Epithelial cell of proximal tubule (primary cell): ENCODE results near the gene VPS26B. TPM values are rescaled to one million over a fixed set of nuclear protein-coding genes. Genes with fewer than 3 reads are reported as not detected.
"Not testable (repeated sequence)": the region's sequence is repeated elsewhere in the genome, so short reads cannot be mapped to it uniquely, and the experiment has no call there.

Source experiments
- DNase-seq: peaks from one replicate; pipeline ENCODE4 v3.0.0-alpha.2; 2011; ENCODE audit warnings: low read depth
- H3K4me3 ChIP-seq: 2 replicates; pipeline ENCODE4 v1.5.1; 2011; ENCODE audit warnings: low read depth, mild to moderate bottlenecking, low read length
- CTCF ChIP-seq: conservative IDR thresholded peaks from 2 replicates; pipeline ENCODE4 v1.5.1; 2012; ENCODE audit warnings: low read depth, mild to moderate bottlenecking, low read length
- total RNA-seq: library from RNA; depleted of rRNA; stranded (reverse); fragments of >200 nt; gene quantifications from 2 replicates; pipeline ENCODE4 v1.2.3, GENCODE V29; 2015

Gene VPS26B
- total RNA-seq, 1 donor from 2014 or later = 17.8 TPM

GRCh38 chr11:134250246-134250645 is 25.8 kb downstream of the VPS26B start:
- no peak overlapping the region for H3K4me3 ChIP-seq
- no peak for DNase-seq
- no peak for TF ChIP-seq CTCF

- no peak overlapping the region for H3K4me3 ChIP-seq
- TF ChIP-seq CTCF = no peak
- no peak for DNase-seq
These were observed 26.2 kb downstream of the VPS26B start for GRCh38 chr11:134250675-134251074.

- H3K4me3 ChIP-seq = peak overlapping the region; percentile 95
- DNase-seq = no peak
- TF ChIP-seq CTCF = no peak
These were observed 28.1 kb downstream of the VPS26B start for GRCh38 chr11:134252346-134253187.

GRCh38 chr11:134253188-134253993 is 28.9 kb downstream of the VPS26B start, which contains the start of the genes ACAD8 and THYN1:
TSS of gene ACAD8 (plus strand) at chr11:134253568. CDS start at chr11:134253601, 33 bp downstream.
TSS of gene THYN1 (minus strand) at chr11:134253352. CDS start at chr11:134252882, 470 bp downstream.
- H3K4me3 ChIP-seq = peak within 1 kb of the TSS; percentile 95
- TF ChIP-seq CTCF = no peak
- DNase-seq = peak; percentile 57

GRCh38 chr11:134254433-134255183 is 30.1 kb downstream of the VPS26B start:
- TF ChIP-seq CTCF = no peak
- H3K4me3 ChIP-seq = peak overlapping the region; percentile 95
- no peak for DNase-seq

GRCh38 chr11:134255184-134255561 is 30.7 kb downstream of the VPS26B start:
- H3K4me3 ChIP-seq, DNase-seq: not testable (repeated sequence)

GRCh38 chr11:134257101-134257500 is 32.6 kb downstream of the VPS26B start:
- TF ChIP-seq CTCF = no peak
- H3K4me3 ChIP-seq = no peak overlapping the region
- no peak for DNase-seq
